Ishikawa (cell line): Measurements from ENCODE around the gene FOXO6.

ENCODE experiments used
- CEBPB ChIP-seq: IDR thresholded peaks from 2 replicates; pipeline ENCODE4 v1.6.1; 2012
- EGR1 ChIP-seq: IDR thresholded peaks from 2 replicates; pipeline ENCODE4 v1.6.1; 2012
- EP300 ChIP-seq: IDR thresholded peaks from 2 replicates; pipeline ENCODE4 v1.6.1; 2012; ENCODE audit warnings: borderline replicate concordance
- FOXM1 ChIP-seq: IDR thresholded peaks from 2 replicates; pipeline ENCODE4 v1.6.1; 2012; ENCODE audit warnings: low read depth, borderline replicate concordance
- MAX ChIP-seq: IDR thresholded peaks from 2 replicates; pipeline ENCODE4 v1.6.1; 2012
- NFIC ChIP-seq: IDR thresholded peaks from 2 replicates; pipeline ENCODE4 v1.6.1; 2012
- RAD21 ChIP-seq: IDR thresholded peaks from 2 replicates; pipeline ENCODE4 v1.6.1; 2012; ENCODE audit warnings: low read depth
- TAF1 ChIP-seq: IDR thresholded peaks from 2 replicates; pipeline ENCODE4 v1.6.1; 2012; ENCODE audit warnings: low read depth, mild to moderate bottlenecking
- TCF12 ChIP-seq: IDR thresholded peaks from 2 replicates; pipeline ENCODE4 v1.6.1; 2012; ENCODE audit warnings: low read depth
- TEAD4 ChIP-seq: IDR thresholded peaks from 2 replicates; pipeline ENCODE4 v1.6.1; 2012
- USF1 ChIP-seq: IDR thresholded peaks from 2 replicates; pipeline ENCODE4 v1.6.1; 2012
- YY1 ChIP-seq: IDR thresholded peaks from 2 replicates; pipeline ENCODE4 v1.6.1; 2012; ENCODE audit warnings: low read depth
- ZBTB7A ChIP-seq: IDR thresholded peaks from 2 replicates; pipeline ENCODE4 v1.6.1; 2012; ENCODE audit warnings: low read depth
- TF ChIP-seq, protein P1 (sequence below): IDR thresholded peaks from 2 replicates; pipeline ENCODE4 v1.6.1; 2012; ENCODE audit warnings: low read depth, mild to moderate bottlenecking

- TF ChIP-seq YY1 (no peak), TCF12 (no peak), EP300 (no peak), TEAD4 (no peak), MAX (no peak), RAD21 (no peak), NFIC (no peak), ZBTB7A (no peak), TAF1 (no peak), EGR1 (no peak), CEBPB (no peak), USF1 (no peak), FOXM1 (no peak)
- TF ChIP-seq, protein P1, sequence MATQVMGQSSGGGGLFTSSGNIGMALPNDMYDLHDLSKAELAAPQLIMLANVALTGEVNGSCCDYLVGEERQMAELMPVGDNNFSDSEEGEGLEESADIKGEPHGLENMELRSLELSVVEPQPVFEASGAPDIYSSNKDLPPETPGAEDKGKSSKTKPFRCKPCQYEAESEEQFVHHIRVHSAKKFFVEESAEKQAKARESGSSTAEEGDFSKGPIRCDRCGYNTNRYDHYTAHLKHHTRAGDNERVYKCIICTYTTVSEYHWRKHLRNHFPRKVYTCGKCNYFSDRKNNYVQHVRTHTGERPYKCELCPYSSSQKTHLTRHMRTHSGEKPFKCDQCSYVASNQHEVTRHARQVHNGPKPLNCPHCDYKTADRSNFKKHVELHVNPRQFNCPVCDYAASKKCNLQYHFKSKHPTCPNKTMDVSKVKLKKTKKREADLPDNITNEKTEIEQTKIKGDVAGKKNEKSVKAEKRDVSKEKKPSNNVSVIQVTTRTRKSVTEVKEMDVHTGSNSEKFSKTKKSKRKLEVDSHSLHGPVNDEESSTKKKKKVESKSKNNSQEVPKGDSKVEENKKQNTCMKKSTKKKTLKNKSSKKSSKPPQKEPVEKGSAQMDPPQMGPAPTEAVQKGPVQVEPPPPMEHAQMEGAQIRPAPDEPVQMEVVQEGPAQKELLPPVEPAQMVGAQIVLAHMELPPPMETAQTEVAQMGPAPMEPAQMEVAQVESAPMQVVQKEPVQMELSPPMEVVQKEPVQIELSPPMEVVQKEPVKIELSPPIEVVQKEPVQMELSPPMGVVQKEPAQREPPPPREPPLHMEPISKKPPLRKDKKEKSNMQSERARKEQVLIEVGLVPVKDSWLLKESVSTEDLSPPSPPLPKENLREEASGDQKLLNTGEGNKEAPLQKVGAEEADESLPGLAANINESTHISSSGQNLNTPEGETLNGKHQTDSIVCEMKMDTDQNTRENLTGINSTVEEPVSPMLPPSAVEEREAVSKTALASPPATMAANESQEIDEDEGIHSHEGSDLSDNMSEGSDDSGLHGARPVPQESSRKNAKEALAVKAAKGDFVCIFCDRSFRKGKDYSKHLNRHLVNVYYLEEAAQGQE, result no peak
Measured at GRCh38 chr1:41378999-41379737, 17.9 kb downstream of the FOXO6 start.
